Measurements from ENCODE around the gene SLC25A27. TPM values are rescaled to one million over a fixed set of nuclear protein-coding genes. Genes with fewer than 3 reads are reported as not detected.

The SLC25A27 gene
- total and polyA plus RNA-seq, 3 donors from 2014 or later, result 26.3 to 81.8 (median 72.8) TPM

DNA sequence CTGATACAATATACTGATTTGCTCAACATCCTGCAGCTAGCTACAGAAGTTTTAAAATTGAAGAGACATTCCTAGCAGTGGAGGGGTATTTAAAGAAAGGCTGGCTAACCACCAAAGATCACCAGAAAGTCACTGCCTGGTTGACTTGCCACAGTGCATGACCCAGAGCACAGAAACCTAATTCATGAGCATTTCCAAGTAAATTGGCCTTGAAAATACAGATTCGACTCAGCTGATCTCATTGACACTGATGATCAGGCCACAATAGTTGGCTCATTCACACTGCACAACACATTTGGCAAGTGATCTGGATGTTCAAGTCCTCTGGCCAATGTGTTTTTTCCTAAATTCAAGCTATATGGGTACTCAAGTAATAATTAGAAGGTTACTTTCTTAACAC, 21.6 kb downstream of the SLC25A27 start:
- no peak overlapping the region for H3K4me3 ChIP-seq
- WGBS, 2 donors, result 33 to 40% methylated on average over 1 of the region's 1 CpG
- no peak for TF ChIP-seq CTCF (IDR thresholded peaks at IDR 0.05)
- TF ChIP-seq POLR2A (IDR thresholded peaks at IDR 0.05), result no peak

DNA sequence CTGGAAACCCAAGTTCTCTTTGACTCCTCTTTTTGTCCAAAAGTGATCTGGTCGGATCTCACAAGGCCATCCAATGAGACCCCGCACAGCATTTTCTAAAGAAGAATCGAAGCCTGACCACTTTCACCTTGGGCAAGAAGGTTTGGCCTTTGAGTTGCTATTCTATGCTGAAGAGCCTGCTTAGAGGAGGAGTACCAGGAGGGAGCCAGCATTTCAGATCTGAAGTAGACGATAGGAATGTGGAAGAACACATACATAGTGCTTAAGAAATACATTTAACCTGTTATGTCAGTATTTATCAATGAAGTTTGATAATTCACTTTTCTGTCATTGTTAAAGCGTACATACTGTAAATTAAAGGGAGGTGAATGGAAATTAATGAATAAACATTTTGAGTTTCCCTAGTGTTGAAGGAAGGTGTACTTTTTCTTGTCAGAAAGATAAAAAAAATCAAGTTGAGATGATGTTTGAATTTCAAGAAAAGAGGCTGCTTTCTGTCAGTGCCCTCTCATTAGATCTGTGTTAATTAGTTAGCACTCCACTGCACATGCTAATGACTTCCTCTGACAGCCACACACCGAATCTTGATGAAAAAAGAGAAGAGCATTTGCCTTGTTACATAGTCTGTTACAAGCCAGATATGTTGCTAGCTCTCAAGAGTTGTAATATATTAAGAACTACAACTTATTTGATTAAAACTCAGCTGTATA, 24.0 kb downstream of the SLC25A27 start:
- Histone ChIP-seq H3K36me3 (ENCODE audit: low read depth, missing control alignments) (no peaks in the 10 kb centered on the region), H3K4me3 (no peak overlapping the region), H3K27ac (no peak overlapping the region), H3K4me1 (no peaks in the 10 kb centered on the region), H3K27me3 (no peaks in the 10 kb centered on the region), H3K9me3 (no peaks in the 10 kb centered on the region)
- whole genome bisulfite sequencing, 2 donors, result 83 to 89% methylated on average over 6 of the region's 6 CpGs
- DNase-seq, result no peak
- intact Hi-C loops (cut with DNase I; ENCODE audit: low total_unique reads), result no loop called here
- no peak for TF ChIP-seq POLR2A (IDR thresholded peaks at IDR 0.05)

More for the DNA sequence above, 21.6 kb downstream of the SLC25A27 start:
- H3K27me3 ChIP-seq, result no peaks in the 10 kb centered on the region
- no peaks in the 10 kb centered on the region for H3K4me1 ChIP-seq
- H3K36me3 ChIP-seq (ENCODE audit: low read depth, missing control alignments), result no peaks in the 10 kb centered on the region
- intact Hi-C loops (cut with DNase I; ENCODE audit: low total_unique reads), result no loop called here
- H3K27ac ChIP-seq, result no peak overlapping the region
- no peaks in the 10 kb centered on the region for H3K9me3 ChIP-seq
- no peak for DNase-seq

- Histone ChIP-seq H3K27me3 (no peaks in the 10 kb centered on the region), H3K9me3 (no peaks in the 10 kb centered on the region), H3K4me3 (no peak overlapping the region), H3K27ac (no peak overlapping the region), H3K4me1 (no peaks in the 10 kb centered on the region), H3K36me3 (ENCODE audit: low read depth, missing control alignments) (no peaks in the 10 kb centered on the region)
- TF ChIP-seq CTCF (IDR thresholded peaks at IDR 0.05) (no peak), POLR2A (IDR thresholded peaks at IDR 0.05) (no peak)
- WGBS, 2 donors, result 74 to 88% methylated on average over 4 of the region's 4 CpGs
- DNase-seq, result no peak
- intact Hi-C loops (cut with DNase I; ENCODE audit: low total_unique reads), result no loop called here
These were observed 24.5 kb downstream of the SLC25A27 start for GRCh38 chr6:46677314-46677654.

DNA sequence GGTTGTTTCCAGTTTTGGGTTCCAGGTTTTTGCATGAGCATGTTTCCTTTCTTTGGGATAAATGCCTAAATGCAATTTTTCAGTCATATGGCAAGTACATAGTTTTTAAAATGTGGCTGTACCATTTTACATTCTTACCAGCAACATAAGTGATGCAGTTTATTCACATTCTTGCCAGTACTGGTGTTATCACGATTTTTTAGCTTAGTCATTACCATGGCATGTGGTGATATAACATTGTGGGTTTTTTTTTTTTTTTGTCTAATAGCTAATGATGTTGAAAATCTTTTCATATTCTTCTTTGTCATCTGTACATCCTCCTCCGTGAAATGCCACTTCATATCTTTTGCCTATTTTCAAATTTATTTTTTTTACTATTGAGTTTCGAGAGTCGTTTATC, 32.0 kb downstream of the SLC25A27 start:
- DNase-seq, result no peak
- TF ChIP-seq POLR2A (IDR thresholded peaks at IDR 0.05) (no peak), CTCF (IDR thresholded peaks at IDR 0.05) (no peak)

DNA sequence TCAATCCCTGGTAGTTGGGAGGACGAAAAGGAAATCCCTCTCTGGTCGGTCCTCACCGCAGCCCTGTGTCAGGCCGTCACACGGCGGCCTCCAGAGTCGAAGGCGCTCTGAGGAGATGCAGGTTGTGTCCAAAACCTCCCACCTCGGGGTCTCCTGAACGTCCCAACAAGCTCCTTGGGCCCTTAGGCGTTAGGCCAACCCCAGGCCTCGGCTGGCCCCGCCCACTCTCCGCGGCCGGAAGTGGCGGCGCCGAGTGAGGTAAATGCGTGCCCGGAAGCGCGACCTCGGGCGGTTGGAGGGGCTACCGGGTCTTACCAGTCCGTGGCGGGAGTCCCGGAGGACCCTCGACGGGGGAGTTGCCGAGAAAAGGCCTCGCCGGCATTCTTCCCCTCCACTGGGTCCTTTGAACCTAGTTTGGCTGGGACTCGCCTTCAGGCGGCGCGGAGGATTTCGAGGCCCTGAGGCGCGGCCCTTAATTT, 34.9 kb downstream of the SLC25A27 start, which contains the start of gene TDRD6:
Gene TDRD6, plus strand, starts transcription at position 267 of the 479 bp plus-strand sequence. CDS start 244 bp downstream, outside the sequence.
- TF ChIP-seq CTCF (IDR thresholded peaks at IDR 0.05) (no peak), POLR2A (IDR thresholded peaks at IDR 0.05) (no peak)
- H3K27me3 ChIP-seq, result no peaks in the 10 kb centered on the region
- peak; percentile 73 for DNase-seq
- H3K27ac ChIP-seq, result peak within 1 kb of the TSS; percentile 41 to 76
- WGBS, 2 donors, result 78 to 80% methylated on average over 26 to 41 of the region's 41 CpGs
- intact Hi-C loops (cut with DNase I; ENCODE audit: low total_unique reads), result no loop called here
- no peaks in the 10 kb centered on the region for H3K4me1 ChIP-seq
- no peaks in the 10 kb centered on the region for H3K9me3 ChIP-seq
- no peaks in the 10 kb centered on the region for H3K36me3 ChIP-seq (ENCODE audit: low read depth, missing control alignments)
- H3K4me3 ChIP-seq, result peak within 1 kb of the TSS; percentile 57 to 63

More for the DNA sequence above, 32.0 kb downstream of the SLC25A27 start:
- no peaks in the 10 kb centered on the region for H3K4me1 ChIP-seq
- no peaks in the 10 kb centered on the region for H3K36me3 ChIP-seq (ENCODE audit: low read depth, missing control alignments)
- H3K9me3 ChIP-seq, result no peaks in the 10 kb centered on the region
- H3K27ac ChIP-seq, result no peak overlapping the region
- 75 to 78% methylated on average over 4 of the region's 4 CpGs for WGBS, 2 donors
- no peaks in the 10 kb centered on the region for H3K27me3 ChIP-seq
- intact Hi-C loops (cut with DNase I; ENCODE audit: low total_unique reads), result no loop called here
- H3K4me3 ChIP-seq, result no peak overlapping the region
